GM18526 (cell line): ENCODE data around the gene IFIT2.
A peak's percentile ranks its signal among the peaks of the same experiment; 100 is the strongest.

Experiments
- POLR2A ChIP-seq: IDR thresholded peaks from 3 replicates; pipeline ENCODE4 v1.6.1; 2011; ENCODE audit not compliant: insufficient read length; ENCODE audit errors: extremely low read depth

IFIT2 gene

DNA sequence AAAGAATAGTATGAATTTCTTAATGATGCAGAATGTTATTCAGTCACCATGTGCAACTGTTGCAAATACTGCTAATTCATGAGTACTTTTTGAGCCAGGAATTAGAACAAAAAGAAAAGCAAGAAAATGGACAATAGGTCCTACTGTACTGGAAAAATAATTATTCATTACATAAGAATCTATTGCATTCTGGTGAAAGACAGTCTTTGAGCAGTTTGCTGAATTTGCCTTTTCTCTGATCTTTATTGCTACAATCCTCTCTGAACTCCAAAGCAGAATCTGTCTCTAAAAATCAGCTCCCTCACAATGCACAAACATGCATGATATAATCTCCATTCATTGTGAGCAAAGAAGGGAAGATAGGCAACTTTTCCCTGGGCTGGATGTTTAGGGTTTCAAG lies 12.8 kb downstream of the IFIT2 start:
- no peak for TF ChIP-seq POLR2A

DNA sequence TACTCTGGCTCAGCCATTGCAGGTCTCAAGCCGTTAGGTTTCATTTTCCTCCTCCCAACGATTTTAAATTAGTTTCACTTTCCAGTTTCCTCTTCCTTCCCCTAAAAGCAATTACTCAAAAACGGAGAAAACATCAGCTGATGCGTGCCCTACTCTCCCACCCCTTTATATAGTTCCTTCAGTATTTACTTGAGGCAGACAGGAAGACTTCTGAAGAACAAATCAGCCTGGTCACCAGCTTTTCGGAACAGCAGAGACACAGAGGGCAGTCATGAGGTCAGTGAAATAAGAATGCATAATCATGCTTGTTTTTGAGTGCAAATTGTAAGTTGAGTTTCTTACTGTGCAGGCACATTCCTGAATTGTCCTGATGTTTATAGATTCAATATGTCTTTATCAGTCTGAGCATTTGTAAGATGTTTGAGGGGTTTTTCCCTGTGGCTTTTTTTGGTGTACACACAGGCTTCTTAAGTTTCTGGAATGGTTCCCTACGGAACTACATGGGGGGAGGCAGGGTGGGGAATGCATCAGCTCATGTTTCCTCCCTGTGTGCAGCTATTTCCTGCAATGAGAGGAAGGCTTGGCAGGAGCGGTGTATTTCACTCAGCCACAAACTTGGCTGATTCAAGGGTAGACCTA lies 26.1 kb downstream of the IFIT2 start, which contains the start of gene IFIT3:
Gene IFIT3, plus strand, starts transcription at position 195 of the 639 bp plus-strand sequence. Its CDS starts 77 bp downstream, at position 272.
- peak; percentile 69 for TF ChIP-seq POLR2A

DNA sequence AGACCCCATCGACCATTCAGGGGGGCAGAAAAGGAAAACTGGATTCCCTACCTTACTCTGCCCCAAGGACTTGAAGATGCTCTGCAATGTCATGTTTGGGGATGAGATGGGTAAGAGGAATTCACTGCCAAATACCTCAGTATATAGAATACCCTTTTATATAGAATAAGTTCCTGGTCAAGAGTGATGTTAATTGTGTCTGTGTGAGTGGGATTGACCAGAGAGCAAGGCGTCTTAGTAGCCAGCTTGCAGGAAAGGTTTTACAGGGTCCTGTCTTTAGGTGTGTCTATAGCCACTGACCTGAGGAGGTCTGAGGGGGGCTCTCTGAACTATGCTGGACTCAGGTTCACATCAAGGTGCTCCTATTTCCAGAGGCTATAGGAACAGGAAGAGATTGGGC lies 27.3 kb downstream of the IFIT2 start:
- TF ChIP-seq POLR2A, result no peak

DNA sequence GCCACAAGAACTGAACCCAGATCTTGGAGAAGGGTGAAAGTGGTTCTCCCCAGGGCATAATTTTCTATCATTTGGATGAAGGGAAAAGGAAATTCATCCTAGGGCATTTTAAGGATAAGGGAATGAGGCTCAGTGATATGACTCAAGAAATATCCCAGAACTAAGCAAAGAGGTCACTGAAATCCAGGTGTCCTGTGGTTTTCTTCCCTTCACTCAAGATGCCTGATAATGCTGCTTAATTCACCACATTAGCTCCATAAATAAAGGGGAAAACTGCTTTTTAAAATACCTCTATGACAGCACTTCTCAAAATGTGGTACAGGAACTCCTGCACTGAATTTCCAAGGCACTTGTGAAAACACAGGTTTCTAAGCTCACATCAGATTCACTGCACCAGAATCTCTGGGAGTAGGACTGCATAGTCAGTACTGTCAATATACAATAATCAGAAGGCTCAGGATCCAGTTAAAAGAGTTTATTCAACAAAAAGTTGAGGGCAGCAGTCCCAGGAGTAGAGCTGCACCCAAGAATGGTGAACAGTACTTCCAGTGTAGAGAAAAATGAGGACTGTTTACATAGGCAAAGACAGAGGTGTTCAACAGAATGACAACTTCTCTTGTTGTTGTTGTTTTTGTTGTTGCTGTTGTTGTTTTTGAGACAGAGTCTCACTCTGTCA lies 28.8 kb downstream of the IFIT2 start:
- no peak for TF ChIP-seq POLR2A

DNA sequence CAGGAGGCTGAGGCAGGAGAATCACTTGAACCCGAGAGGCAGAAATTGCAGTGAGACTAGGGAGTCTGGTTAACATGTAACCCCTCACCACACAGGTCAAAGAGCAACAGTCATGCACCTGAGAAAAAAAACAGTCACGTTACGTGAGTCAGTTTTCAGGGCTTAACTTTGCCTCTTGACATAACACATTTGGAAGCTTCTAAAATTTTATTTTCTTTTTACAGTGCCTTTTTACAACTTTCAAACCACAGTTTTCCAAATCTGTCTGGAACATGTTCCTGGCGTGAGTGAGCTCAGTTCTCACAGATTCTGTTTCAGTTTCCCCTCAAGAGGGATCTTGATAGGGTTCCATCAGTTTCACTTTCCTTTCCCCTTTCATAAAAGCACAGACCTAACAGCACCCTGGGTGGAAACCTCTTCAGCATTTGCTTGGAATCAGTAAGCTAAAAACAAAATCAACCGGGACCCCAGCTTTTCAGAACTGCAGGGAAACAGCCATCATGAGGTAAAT lies 30.3 kb downstream of the IFIT2 start:
- no peak for TF ChIP-seq POLR2A

DNA sequence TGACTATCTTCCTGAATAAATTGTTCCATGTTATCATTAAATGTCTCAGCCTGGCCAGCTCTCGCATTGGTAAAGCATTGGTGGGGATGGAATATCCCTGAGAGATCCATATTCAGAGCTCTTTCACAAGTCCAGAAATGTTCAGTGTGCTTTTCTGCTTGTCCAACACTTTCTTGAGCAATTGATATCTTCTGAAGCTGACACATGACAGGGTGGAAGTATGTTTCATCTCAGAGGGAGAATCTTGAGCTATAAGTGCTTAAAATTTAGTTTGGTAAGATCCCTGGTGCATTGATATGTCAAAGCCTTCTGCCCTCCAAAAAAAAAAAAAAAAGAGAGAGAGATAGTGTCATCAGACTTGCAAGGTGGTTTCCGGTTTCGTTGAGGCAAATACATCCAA lies 33.4 kb downstream of the IFIT2 start:
- TF ChIP-seq POLR2A, result no peak

DNA sequence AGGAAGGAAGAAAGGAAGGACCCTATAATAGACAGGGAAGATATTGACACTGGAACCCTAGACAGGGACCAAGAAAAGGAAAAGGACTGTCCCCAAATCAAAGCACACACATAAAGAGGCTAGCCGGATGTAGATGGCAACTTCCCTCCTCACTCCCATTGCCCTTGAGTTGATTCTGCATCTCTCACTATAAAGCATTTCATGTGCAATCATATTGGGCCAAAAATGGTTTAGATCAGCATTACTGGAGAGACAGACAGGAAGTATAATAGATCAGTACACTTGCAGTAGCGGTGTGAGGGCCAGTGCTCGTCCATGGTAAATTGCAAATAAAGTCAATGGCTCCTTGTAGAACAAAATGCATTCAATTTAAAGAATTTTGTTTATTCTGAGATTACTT lies 34.4 kb downstream of the IFIT2 start:
- TF ChIP-seq POLR2A, result no peak

DNA sequence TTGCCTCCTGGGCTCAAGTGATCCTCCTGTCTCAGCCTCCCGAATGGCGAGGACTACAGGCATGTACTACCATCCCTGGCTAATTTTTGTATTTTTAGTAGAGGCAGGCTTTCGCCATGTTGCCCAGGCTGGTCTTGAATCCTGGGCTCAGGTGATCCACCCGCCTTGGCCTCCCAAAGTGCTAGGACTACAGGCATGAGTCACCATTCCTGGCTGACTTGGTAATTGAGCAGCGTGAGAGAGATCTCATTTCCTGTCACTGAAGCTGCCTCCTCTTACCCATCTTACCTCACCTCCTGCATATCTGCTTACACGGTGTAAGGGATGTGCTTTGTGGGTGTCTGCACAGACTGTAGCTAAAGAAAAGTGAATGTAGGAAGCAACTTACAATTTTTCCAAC lies 35.6 kb downstream of the IFIT2 start:
- no peak for TF ChIP-seq POLR2A

DNA sequence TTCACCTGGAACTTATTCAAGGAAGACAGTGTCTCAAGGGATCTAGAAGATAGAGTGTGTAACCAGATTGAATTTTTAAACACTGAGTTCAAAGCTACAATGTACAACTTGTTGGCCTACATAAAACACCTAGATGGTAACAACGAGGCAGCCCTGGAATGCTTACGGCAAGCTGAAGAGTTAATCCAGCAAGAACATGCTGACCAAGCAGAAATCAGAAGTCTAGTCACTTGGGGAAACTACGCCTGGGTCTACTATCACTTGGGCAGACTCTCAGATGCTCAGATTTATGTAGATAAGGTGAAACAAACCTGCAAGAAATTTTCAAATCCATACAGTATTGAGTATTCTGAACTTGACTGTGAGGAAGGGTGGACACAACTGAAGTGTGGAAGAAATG lies 36.9 kb downstream of the IFIT2 start:
- no peak for TF ChIP-seq POLR2A

DNA sequence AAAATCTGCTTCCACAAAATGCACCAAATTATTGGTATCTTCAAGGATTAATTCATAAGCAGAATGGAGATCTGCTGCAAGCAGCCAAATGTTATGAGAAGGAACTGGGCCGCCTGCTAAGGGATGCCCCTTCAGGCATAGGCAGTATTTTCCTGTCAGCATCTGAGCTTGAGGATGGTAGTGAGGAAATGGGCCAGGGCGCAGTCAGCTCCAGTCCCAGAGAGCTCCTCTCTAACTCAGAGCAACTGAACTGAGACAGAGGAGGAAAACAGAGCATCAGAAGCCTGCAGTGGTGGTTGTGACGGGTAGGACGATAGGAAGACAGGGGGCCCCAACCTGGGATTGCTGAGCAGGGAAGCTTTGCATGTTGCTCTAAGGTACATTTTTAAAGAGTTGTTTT lies 38.0 kb downstream of the IFIT2 start:
- TF ChIP-seq POLR2A, result no peak

DNA sequence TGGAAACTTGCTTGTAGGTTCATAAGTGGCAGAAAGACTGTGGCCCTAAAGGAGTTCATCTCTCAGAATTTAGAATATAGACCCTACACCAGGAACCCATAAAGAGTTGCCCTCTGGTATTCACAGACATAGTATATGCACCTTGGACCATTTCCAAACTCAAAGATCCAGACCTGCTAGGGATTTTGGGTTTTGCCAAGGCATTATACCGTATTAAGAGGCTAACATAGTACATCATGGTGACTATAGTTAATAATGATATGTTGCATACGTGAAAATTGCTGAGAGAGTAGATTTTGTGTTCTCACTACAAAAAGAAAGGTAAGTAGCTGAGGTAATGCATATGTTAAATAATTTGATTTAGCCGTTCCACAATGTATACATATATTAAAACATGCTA lies 39.8 kb downstream of the IFIT2 start:
- TF ChIP-seq POLR2A, result no peak

DNA sequence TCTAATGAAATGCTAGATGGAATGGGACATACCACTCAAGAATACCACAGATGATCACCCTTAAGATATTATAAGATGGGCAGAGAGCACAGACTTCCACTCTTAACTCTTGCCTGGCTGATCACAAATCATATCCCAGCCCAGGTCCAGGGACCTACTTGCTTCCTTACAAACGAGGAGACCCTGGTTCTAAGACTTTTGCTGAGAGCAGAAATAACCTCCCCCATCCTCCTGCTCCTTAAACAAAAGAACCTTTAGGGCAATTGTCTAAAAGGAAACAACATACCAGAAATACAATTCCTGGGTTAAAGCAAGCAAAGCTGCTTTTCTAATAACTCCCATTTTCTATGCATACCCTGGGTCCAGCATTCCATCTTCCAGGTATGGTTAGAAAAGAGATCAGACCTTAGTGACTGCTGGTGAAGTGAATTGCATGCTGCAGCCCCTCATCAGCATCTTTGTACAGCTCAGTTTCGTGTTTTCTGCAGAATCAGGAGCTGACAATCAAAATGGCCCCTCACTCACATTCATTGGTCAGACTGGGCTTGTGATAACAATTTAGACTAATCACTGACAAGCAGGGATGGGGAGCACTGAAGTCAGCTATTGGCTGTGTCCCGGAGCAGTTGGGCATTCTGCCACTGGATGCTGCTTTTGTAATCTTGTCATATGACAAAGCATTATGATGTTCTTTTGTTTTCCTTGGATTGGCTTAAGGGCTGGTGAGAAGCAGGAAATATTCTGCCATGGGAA lies 40.5 kb downstream of the IFIT2 start:
- peak; percentile 47 for TF ChIP-seq POLR2A

DNA sequence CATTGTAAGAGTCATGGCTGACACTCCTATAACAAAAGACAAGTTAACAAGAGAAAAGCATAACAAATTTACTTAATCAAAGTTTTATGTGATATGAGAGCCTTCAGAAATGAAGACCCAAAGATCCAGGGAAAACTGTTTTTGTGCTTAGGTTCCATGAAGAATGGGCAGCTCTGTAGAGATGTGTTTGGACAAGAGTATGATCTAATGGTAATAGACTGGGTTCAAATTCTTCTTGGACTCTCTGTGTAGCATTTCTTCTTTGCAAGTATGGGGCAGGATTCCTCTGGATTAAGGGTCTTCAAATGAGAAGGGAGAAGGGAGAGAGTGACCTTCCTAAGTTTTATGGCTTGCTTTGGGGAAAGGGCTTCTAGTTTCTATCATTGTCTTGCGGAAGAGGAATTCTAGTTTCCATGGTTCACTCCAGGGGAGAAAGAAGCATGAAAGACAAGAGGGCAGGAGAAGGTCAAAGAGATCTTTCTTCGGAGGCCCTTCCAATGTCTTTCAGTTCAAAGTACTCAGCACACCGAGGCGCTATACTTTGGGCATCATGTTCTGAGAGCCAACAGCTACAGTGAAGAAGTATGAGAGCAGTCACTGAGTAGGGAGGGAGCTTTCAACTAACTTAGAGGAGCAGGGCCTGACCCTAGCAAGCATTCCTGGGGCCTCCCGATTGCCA lies 41.4 kb downstream of the IFIT2 start:
- TF ChIP-seq POLR2A, result no peak

DNA sequence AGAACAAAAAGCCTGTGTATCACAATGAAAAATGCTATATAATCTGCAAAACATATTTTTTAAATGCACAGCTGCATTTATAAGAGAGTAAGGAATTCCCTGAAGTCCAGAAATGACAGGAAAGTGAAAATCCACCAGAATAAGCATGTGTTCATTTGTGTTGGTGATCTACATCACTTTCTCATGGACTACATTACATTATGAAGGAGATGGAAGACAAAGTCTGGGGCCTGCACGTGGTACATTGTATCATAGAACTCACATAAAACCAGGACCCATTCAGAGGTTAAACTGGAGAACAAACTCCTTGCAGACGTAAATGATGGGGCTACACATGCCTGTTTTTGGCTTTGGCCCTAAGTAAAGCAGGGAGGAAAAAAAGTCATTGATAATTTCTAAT lies 42.3 kb downstream of the IFIT2 start:
- no peak for TF ChIP-seq POLR2A

DNA sequence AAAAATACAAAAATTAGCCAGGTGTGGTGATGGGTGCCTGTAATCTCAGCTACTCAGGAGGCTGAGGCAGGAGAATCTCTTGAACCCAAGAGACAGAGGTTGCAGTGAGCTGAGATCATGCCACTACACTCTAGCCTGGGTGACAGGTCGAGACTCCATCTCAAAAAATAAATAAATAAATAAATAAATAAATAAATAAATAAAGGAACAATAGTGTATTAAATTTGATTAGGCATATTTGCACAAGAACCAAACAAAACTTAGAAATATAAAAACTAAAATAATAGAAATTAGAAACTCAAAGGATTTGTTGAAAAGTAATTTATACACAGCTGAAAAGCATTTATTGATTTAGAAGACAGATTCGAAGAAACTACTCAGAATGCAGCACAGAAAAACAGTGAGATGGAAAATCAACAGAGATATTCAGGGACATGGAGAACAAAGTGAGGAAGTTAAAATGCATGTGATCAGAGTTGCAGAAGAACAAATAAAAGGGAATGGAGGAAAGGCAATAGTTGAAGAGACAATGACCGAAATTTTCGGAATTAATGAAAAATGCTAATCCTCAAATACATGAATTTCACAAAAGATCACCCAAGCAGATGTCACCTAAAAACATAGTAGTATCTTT lies 43.6 kb downstream of the IFIT2 start:
- no peak for TF ChIP-seq POLR2A
